SK-N-SH (cell line): ENCODE data around the gene CEP250. TPM values are rescaled to one million over a fixed set of nuclear protein-coding genes. Genes with fewer than 3 reads are reported as not detected.

Experiments used
- CTCF ChIA-PET: fragments of 300-600, 350-600 bp; formaldehyde crosslinking; extraction: SDS; loops from one replicate; lab custom pipeline; 2021; lab: Yijun Ruan, JAX
- POLR2A ChIA-PET: fragments of 350-600 bp; sonication (Branson Sonifier 250); formaldehyde crosslinking; extraction: SDS; loops from one replicate; lab custom pipeline; 2020; ENCODE audit warnings: antibody characterized with exemption, inconsistent platforms; lab: Yijun Ruan, JAX
- DNase-seq: peaks from one replicate; pipeline ENCODE4 v3.0.0; 2012
- H2AFZ ChIP-seq: fragments of 200-600 bp; sonication (generic); 2 replicates; pipeline ENCODE4 v1.8.1; 2016; ENCODE audit warnings: antibody characterized with exemption, mild to moderate bottlenecking, low read depth
- H3F3A ChIP-seq: fragments of 200-600 bp; sonication (generic); replicated peaks from 2 replicates; pipeline ENCODE3; 2016; ENCODE audit warnings: antibody characterized with exemption, mild to moderate bottlenecking; ENCODE audit not compliant: insufficient read depth
- H3K27ac ChIP-seq, 2 experiments: fragments of 200-500 bp in 1 of 2; fragments of 200-600 bp in 1 of 2; sonication (Bioruptor generic) in 1 of 2; sonication (generic), shearing (Covaris generic) in 1 of 2; 2 replicates each; pipeline versions ENCODE4 v1.5.1 to v1.6.1; 2014 to 2016; ENCODE audit warnings: low read depth in 2 of 2, inconsistent platforms in 1 of 2, low read length in 1 of 2, mild to moderate bottlenecking in 1 of 2, mixed read lengths in 1 of 2
- H3K27me3 ChIP-seq: fragments of 200-600 bp; sonication (generic), shearing (Covaris generic); 2 replicates; pipeline ENCODE4 v1.6.1; 2016; ENCODE audit warnings: mixed run types; ENCODE audit not compliant: insufficient read depth
- H3K36me3 ChIP-seq, 2 experiments: fragments of 200-500 bp in 1 of 2; fragments of 200-600 bp in 1 of 2; sonication (Bioruptor generic) in 1 of 2; sonication (generic) in 1 of 2; replicated peaks in 1 of 2; 2 replicates each; pipeline versions ENCODE3 to v1.5.1; 2014 to 2016; ENCODE audit warnings: low read length in 1 of 2, mild to moderate bottlenecking in 1 of 2; ENCODE audit not compliant: insufficient read depth in 2 of 2, control insufficient read depth in 1 of 2
- H3K4me1 ChIP-seq, 2 experiments: fragments of 200-500 bp in 1 of 2; fragments of 200-600 bp in 1 of 2; sonication (Bioruptor generic) in 1 of 2; sonication (generic), shearing (Covaris generic) in 1 of 2; 2 replicates each; pipeline versions ENCODE4 v1.5.1 to v1.6.1; 2014 to 2016; ENCODE audit warnings: low read depth in 1 of 2, low read length in 1 of 2, mixed run types in 1 of 2; ENCODE audit not compliant: insufficient read depth in 2 of 2, control insufficient read depth in 1 of 2
- H3K4me2 ChIP-seq: fragments of 200-600 bp; sonication (generic), shearing (Covaris generic); 2 replicates; pipeline ENCODE4 v1.6.1; 2017; ENCODE audit warnings: mixed run types
- H3K4me3 ChIP-seq, 2 experiments: fragments of 200-500 bp in 1 of 2; fragments of 200-600 bp in 1 of 2; sonication (Bioruptor generic) in 1 of 2; sonication (generic), shearing (Covaris generic) in 1 of 2; 2 replicates each; pipeline versions ENCODE4 v1.5.1 to v1.8.1; 2014 to 2016; ENCODE audit warnings: low read depth in 2 of 2, inconsistent platforms in 1 of 2, low read length in 1 of 2, mild to moderate bottlenecking in 1 of 2, mixed read lengths in 1 of 2, moderate library complexity in 1 of 2
- H3K79me2 ChIP-seq: fragments of 200-600 bp; sonication (generic); 2 replicates; pipeline ENCODE4 v1.8.1; 2017; ENCODE audit warnings: mild to moderate bottlenecking; ENCODE audit not compliant: insufficient read depth
- H3K9ac ChIP-seq: fragments of 200-600 bp; sonication (generic); 2 replicates; pipeline ENCODE4 v1.6.1; 2017; ENCODE audit warnings: mixed run types
- H3K9me2 ChIP-seq: fragments of 200-600 bp; sonication (generic); 2 replicates; pipeline ENCODE4 v1.6.1; 2017; ENCODE audit warnings: mixed run types
- H3K9me3 ChIP-seq: fragments of 200-600 bp; sonication (generic); 2 replicates; pipeline ENCODE4 v1.6.1; 2017; ENCODE audit warnings: mixed run types, mild to moderate bottlenecking, moderate library complexity
- H4K20me1 ChIP-seq: fragments of 200-600 bp; sonication (generic); 2 replicates; pipeline ENCODE4 v1.6.1; 2017; ENCODE audit warnings: mild to moderate bottlenecking, mixed run types; ENCODE audit not compliant: insufficient read depth
- CHD2 ChIP-seq: fragments of 150-350 bp; IDR thresholded peaks from 2 replicates; pipeline ENCODE4 v1.6.1; 2018; ENCODE audit warnings: low read length; ENCODE audit not compliant: partially characterized antibody
- EZH2phosphoT487 ChIP-seq: fragments of 200-600 bp; sonication (generic); IDR thresholded peaks from 2 replicates; pipeline ENCODE4 v1.6.1; 2017; ENCODE audit warnings: low read depth, mixed run types, mild to moderate bottlenecking, antibody characterized with exemption, moderate library complexity, borderline replicate concordance
- FOXM1 ChIP-seq: IDR thresholded peaks from 2 replicates; pipeline ENCODE4 v1.4.0; 2012; ENCODE audit warnings: low read depth, mild to moderate bottlenecking
- GABPA ChIP-seq: IDR thresholded peaks from 2 replicates; pipeline ENCODE4 v1.4.0; 2012; ENCODE audit warnings: low read depth, mild to moderate bottlenecking
- GATA2 ChIP-seq: sonication (generic); formaldehyde crosslinking; IDR thresholded peaks from 2 replicates; pipeline ENCODE4 v1.5.0; 2020; ENCODE audit warnings: mild to moderate bottlenecking, missing genetic modification reagents
- POLR2AphosphoS5 ChIP-seq: IDR thresholded peaks from 2 replicates; pipeline ENCODE4 v1.6.1; 2012; ENCODE audit warnings: low read depth, low read length
- RFX5 ChIP-seq: IDR thresholded peaks from 2 replicates; pipeline ENCODE4 v1.6.1; 2012; ENCODE audit warnings: mild to moderate bottlenecking, improper control_type of control experiment, low read length
- RXRA ChIP-seq: IDR thresholded peaks from 2 replicates; pipeline ENCODE4 v1.4.0; 2012; ENCODE audit warnings: low read depth, mild to moderate bottlenecking, borderline replicate concordance
- SIN3A ChIP-seq: IDR thresholded peaks from 2 replicates; pipeline ENCODE4 v1.6.1; 2012; ENCODE audit warnings: low read depth, mild to moderate bottlenecking, low read length, moderate library complexity, borderline replicate concordance
- TEAD4 ChIP-seq: IDR thresholded peaks from 2 replicates; pipeline ENCODE4 v1.4.0; 2012; ENCODE audit warnings: mild to moderate bottlenecking, borderline replicate concordance; ENCODE audit not compliant: insufficient read depth
- WGBS: methylation state at CpG from one replicate; pipeline ENCODE4 v1.1.6; 2017; ENCODE audit warnings: low lambda C conversion rate; 5-methylcytosine and 5-hydroxymethylcytosine counted together
- polyA plus RNA-seq, 3 experiments: library from polyadenylated mRNA; depleted of rRNA; stranded (reverse); fragments of >200 nt; gene quantifications; 2 replicates each; pipeline ENCODE4 v1.2.3, GENCODE V29; 2012
- TF ChIP-seq, protein P1 (sequence below): IDR thresholded peaks from 2 replicates; pipeline ENCODE4 v1.4.0; 2012; ENCODE audit warnings: low read depth, borderline replicate concordance
- TF ChIP-seq, protein P2 (sequence below): fragments of 200-600 bp; sonication (generic); IDR thresholded peaks from 2 replicates; pipeline ENCODE4 v1.6.1; 2017; ENCODE audit warnings: antibody characterized with exemption, mild to moderate bottlenecking, moderate library complexity
- TF ChIP-seq, protein P3 (sequence below): IDR thresholded peaks from 2 replicates; pipeline ENCODE4 v1.6.1; 2012; ENCODE audit warnings: mild to moderate bottlenecking, low read depth, low read length, moderate library complexity
- TF ChIP-seq, protein P4 (sequence below): IDR thresholded peaks from 2 replicates; pipeline ENCODE4 v1.4.0; 2012; ENCODE audit warnings: low read depth, borderline replicate concordance

The CEP250 gene
- polyA plus RNA-seq, 1 of the 3 experiments (the other 2 are of a cell fraction), result 13.3 TPM

DNA sequence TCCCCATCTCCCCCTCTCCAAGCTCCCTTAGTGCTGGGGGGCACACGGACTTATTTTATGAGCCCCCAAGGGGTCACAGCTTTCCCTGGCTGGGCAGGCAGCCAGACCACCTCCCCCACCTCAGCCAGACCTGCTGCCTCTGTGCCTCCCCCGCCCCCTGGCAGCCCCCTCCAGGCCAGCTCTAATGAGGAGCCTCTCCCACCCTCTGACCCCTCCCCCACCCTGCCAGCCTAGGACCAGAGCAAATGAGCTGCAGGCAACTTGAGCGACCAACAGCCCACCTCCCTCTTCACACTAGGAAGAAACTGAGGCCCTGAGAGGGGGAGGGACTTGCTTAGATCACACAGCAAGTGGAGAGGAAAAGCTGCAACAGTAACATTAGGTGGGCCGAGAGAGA, 19.2 kb upstream of the CEP250 start:
- 91% methylated on average over 3 of the region's 4 CpGs for WGBS
- H3K36me3 ChIP-seq, result no peaks in the 10 kb centered on the region
- H3K4me3 ChIP-seq, result no peak overlapping the region
- POLR2A ChIA-PET, result interaction anchor here (0.5 kb wide), 1 partner anchor 12 kb away, joined by 3 read pairs; no protein-coding TSS in a partner anchor
- CTCF ChIA-PET, result interaction anchor here (1.1 to 17.1 kb wide), 5 partner anchors 11 to 133 kb away, joined by 3 to 323 read pairs (median 8); no protein-coding TSS in a partner anchor
- no peaks in the 10 kb centered on the region for H3K27me3 ChIP-seq
- TF ChIP-seq GABPA (no peak), SIN3A (no peak), TEAD4 (no peak), RFX5 (no peak), CHD2 (no peak), RXRA (no peak), FOXM1 (no peak), POLR2AphosphoS5 (no peak), EZH2phosphoT487 (no peak), GATA2 (CRISPR knock-in tag) (no peak)
- TF ChIP-seq, protein P1, sequence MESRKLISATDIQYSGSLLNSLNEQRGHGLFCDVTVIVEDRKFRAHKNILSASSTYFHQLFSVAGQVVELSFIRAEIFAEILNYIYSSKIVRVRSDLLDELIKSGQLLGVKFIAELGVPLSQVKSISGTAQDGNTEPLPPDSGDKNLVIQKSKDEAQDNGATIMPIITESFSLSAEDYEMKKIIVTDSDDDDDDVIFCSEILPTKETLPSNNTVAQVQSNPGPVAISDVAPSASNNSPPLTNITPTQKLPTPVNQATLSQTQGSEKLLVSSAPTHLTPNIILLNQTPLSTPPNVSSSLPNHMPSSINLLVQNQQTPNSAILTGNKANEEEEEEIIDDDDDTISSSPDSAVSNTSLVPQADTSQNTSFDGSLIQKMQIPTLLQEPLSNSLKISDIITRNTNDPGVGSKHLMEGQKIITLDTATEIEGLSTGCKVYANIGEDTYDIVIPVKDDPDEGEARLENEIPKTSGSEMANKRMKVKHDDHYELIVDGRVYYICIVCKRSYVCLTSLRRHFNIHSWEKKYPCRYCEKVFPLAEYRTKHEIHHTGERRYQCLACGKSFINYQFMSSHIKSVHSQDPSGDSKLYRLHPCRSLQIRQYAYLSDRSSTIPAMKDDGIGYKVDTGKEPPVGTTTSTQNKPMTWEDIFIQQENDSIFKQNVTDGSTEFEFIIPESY, result no peak
- TF ChIP-seq, protein P2, sequence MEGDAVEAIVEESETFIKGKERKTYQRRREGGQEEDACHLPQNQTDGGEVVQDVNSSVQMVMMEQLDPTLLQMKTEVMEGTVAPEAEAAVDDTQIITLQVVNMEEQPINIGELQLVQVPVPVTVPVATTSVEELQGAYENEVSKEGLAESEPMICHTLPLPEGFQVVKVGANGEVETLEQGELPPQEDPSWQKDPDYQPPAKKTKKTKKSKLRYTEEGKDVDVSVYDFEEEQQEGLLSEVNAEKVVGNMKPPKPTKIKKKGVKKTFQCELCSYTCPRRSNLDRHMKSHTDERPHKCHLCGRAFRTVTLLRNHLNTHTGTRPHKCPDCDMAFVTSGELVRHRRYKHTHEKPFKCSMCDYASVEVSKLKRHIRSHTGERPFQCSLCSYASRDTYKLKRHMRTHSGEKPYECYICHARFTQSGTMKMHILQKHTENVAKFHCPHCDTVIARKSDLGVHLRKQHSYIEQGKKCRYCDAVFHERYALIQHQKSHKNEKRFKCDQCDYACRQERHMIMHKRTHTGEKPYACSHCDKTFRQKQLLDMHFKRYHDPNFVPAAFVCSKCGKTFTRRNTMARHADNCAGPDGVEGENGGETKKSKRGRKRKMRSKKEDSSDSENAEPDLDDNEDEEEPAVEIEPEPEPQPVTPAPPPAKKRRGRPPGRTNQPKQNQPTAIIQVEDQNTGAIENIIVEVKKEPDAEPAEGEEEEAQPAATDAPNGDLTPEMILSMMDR, result no peak
- TF ChIP-seq, protein P3, sequence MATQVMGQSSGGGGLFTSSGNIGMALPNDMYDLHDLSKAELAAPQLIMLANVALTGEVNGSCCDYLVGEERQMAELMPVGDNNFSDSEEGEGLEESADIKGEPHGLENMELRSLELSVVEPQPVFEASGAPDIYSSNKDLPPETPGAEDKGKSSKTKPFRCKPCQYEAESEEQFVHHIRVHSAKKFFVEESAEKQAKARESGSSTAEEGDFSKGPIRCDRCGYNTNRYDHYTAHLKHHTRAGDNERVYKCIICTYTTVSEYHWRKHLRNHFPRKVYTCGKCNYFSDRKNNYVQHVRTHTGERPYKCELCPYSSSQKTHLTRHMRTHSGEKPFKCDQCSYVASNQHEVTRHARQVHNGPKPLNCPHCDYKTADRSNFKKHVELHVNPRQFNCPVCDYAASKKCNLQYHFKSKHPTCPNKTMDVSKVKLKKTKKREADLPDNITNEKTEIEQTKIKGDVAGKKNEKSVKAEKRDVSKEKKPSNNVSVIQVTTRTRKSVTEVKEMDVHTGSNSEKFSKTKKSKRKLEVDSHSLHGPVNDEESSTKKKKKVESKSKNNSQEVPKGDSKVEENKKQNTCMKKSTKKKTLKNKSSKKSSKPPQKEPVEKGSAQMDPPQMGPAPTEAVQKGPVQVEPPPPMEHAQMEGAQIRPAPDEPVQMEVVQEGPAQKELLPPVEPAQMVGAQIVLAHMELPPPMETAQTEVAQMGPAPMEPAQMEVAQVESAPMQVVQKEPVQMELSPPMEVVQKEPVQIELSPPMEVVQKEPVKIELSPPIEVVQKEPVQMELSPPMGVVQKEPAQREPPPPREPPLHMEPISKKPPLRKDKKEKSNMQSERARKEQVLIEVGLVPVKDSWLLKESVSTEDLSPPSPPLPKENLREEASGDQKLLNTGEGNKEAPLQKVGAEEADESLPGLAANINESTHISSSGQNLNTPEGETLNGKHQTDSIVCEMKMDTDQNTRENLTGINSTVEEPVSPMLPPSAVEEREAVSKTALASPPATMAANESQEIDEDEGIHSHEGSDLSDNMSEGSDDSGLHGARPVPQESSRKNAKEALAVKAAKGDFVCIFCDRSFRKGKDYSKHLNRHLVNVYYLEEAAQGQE, result no peak
- TF ChIP-seq, protein P4, sequence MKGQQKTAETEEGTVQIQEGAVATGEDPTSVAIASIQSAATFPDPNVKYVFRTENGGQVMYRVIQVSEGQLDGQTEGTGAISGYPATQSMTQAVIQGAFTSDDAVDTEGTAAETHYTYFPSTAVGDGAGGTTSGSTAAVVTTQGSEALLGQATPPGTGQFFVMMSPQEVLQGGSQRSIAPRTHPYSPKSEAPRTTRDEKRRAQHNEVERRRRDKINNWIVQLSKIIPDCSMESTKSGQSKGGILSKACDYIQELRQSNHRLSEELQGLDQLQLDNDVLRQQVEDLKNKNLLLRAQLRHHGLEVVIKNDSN, result no peak
- TF ChIP-seq, all 33 proteins: peak for 0
- Histone ChIP-seq H2AFZ (no peak overlapping the region), H3K79me2 (no peaks in the 10 kb centered on the region), H3K9ac (no peak overlapping the region), H3K4me2 (no peak overlapping the region), H4K20me1 (no peaks in the 10 kb centered on the region), H3K27ac (no peak overlapping the region), H3F3A (peaks cover 6% of the 10 kb centered on the region), H3K9me3 (no peaks in the 10 kb centered on the region), H3K4me1 (peaks cover 0 to 3% of the 10 kb centered on the region in 2 experiments; a peak in 1 of 4 replicates), H3K9me2 (no peaks in the 10 kb centered on the region)
- no peak for DNase-seq
